BE2C (cell line): ENCODE measurements around the gene RNF182.

ENCODE experiments used
- DNase-seq: peaks from one replicate; pipeline ENCODE4 v3.0.0-alpha.2; 2020
- H3K27me3 ChIP-seq: fragments of 250-450 bp; sonication (Bioruptor Pico); 2 replicates; pipeline ENCODE4 v1.5.1; 2020; ENCODE audit warnings: mild to moderate bottlenecking
- H3K36me3 ChIP-seq: fragments of 250-450 bp; sonication (Bioruptor Pico); 2 replicates; pipeline ENCODE4 v1.5.1; 2020; ENCODE audit warnings: mild to moderate bottlenecking
- H3K4me1 ChIP-seq: fragments of 250-450 bp; sonication (Bioruptor Pico); 2 replicates; pipeline ENCODE4 v1.5.1; 2020
- H3K4me3 ChIP-seq: 2 replicates; pipeline ENCODE4 v1.5.1; 2011; ENCODE audit warnings: low read depth, low read length
- H3K9me3 ChIP-seq: fragments of 250-450 bp; sonication (Bioruptor Pico); 2 replicates; pipeline ENCODE4 v1.5.1; 2020
- TF ChIP-seq, protein P1 (sequence below): IDR thresholded peaks from 2 replicates; pipeline ENCODE4 v1.5.1; 2012; ENCODE audit warnings: mild to moderate bottlenecking, low read depth, low read length

RNF182 gene

DNA sequence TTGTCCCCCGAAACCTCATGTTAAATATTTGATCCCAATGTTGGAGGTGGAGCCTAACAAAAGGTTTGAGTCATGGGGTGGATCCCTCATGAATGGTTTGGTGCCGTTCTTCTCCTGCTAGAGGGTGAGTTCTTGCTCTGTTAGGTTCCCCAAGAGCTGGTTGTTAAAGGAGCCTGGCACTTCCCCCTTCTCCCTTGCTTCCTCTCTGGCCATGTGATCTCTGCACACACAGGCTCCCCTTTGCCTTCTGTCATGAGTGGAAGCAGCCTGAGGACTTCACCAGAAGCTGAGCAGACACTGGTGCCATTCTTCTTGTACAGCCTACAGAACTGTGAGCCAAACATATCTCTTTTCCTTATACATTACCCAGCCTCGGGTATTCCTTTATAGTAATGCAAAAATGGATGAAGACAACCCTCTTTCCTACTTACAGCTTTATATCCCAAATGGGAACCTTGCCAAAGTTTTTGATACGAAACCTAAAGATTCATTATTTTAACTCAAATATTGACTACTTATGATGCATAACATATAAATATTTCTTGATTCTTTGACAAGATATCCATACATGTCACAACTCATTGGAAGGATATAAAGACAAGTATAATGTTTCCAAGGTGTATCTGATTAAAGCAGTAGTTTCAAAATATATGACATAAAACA, 61.0 kb downstream of the RNF182 start:
- Histone ChIP-seq H3K4me3 (no peak overlapping the region), H3K36me3 (no peaks in the 10 kb centered on the region), H3K4me1 (peaks cover 3% of the 10 kb centered on the region; the same call in 1 of the 2 replicates), H3K9me3 (no peaks in the 10 kb centered on the region), H3K27me3 (no peaks in the 10 kb centered on the region; the same call in 1 of the 2 replicates)
- TF ChIP-seq, protein P1, sequence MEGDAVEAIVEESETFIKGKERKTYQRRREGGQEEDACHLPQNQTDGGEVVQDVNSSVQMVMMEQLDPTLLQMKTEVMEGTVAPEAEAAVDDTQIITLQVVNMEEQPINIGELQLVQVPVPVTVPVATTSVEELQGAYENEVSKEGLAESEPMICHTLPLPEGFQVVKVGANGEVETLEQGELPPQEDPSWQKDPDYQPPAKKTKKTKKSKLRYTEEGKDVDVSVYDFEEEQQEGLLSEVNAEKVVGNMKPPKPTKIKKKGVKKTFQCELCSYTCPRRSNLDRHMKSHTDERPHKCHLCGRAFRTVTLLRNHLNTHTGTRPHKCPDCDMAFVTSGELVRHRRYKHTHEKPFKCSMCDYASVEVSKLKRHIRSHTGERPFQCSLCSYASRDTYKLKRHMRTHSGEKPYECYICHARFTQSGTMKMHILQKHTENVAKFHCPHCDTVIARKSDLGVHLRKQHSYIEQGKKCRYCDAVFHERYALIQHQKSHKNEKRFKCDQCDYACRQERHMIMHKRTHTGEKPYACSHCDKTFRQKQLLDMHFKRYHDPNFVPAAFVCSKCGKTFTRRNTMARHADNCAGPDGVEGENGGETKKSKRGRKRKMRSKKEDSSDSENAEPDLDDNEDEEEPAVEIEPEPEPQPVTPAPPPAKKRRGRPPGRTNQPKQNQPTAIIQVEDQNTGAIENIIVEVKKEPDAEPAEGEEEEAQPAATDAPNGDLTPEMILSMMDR = no peak
- DNase-seq = no peak

DNA sequence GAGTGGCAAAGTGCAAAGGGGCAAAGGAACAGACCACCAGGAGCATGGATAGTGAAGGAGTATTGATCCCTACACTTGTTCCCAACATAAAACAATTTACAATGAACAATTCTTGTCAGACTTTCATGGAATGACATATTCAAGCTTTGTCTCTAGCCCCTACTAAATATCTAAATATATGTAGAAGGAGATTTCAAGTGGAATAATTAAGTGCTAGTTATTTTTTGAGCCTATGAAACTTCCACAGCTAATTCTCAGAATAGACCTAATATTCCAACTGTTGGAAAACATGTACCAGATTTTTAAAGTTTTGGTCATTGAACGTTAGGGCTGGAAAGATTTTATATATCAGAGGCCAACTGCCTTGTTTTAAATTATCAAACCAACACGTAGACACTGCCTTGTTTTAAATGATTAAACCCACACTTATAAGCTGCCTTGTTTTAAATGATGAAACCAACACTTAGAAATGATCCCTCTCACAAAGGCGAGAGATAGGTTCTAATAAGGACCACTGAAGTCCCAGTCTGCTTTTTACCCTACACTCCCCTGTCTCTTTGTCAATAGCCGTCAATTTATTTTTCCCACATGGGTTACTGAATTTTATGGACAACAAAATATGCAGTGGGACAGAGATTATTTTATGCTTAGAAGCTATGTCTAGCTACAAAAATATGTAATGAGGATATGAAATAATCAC, 62.1 kb downstream of the RNF182 start:
- DNase-seq = no peak
- TF ChIP-seq, protein P1 = no peak
- Histone ChIP-seq H3K36me3 (no peaks in the 10 kb centered on the region), H3K9me3 (no peaks in the 10 kb centered on the region), H3K27me3 (no peaks in the 10 kb centered on the region; the same call in 1 of the 2 replicates), H3K4me1 (peaks cover 3% of the 10 kb centered on the region; the same call in 1 of the 2 replicates), H3K4me3 (no peak overlapping the region)

DNA sequence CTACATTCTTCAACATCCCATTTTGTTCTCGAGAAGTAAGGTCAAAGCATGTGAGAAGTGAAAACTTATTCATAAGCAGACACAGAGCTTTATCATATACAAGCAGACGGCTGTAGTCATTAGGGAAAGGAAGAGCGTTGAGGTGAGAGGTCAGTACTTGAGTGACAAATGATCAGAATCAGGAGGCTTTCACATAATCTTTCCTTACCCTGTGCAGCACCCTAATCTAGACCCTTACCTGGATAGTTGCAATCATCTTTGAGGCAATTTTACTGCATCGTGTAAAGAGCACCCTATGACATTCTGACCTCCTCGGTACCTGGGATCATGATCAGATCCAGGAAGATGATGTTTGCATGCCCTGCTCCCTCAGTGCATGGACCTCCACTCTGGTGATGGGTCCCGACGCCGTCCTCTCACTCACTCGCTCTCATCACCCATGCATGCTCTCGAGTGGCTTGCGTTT, 62.7 kb downstream of the RNF182 start:
- Histone ChIP-seq H3K27me3 (no peaks in the 10 kb centered on the region; the same call in 1 of the 2 replicates), H3K4me3 (no peak overlapping the region), H3K9me3 (no peaks in the 10 kb centered on the region), H3K36me3 (no peaks in the 10 kb centered on the region), H3K4me1 (peaks cover 3% of the 10 kb centered on the region; the same call in 1 of the 2 replicates)
- TF ChIP-seq, protein P1 = no peak
- DNase-seq = no peak

DNA sequence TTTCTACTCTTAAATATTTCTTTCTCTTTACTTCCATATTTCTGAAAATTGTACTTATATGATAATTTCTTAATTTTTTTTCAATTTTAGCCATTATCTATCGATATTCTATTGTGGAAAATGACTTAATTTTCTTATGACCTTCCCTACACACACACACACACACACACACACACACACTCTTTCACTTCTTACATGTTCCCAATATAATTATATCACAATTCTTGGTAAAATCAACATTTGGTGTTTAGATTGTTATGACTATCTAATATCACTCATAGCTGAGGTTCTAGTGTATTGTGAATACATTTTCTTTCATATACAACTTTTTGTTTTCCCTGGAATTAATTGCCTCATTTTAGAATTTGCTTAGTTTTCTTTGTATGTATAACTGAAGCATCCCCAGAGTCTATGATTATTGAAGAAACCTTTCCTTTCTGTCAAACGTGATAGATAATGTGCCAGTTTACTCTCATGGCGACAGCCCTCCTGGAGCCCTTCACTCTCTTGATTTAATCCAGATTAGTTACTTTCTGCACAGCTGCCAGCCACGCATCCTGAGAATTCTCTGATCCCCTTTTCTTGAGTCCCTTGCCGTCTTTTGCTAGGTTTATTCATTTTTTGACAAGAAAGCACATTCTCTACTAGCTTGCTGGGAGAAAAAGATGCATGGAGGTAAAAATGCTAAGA, 63.4 kb downstream of the RNF182 start:
- Histone ChIP-seq H3K4me1 (peaks cover 3% of the 10 kb centered on the region; the same call in 1 of the 2 replicates), H3K9me3 (no peaks in the 10 kb centered on the region), H3K27me3 (no peaks in the 10 kb centered on the region; the same call in 1 of the 2 replicates), H3K4me3 (no peak overlapping the region), H3K36me3 (no peaks in the 10 kb centered on the region)
- DNase-seq = no peak
- TF ChIP-seq, protein P1 = no peak

DNA sequence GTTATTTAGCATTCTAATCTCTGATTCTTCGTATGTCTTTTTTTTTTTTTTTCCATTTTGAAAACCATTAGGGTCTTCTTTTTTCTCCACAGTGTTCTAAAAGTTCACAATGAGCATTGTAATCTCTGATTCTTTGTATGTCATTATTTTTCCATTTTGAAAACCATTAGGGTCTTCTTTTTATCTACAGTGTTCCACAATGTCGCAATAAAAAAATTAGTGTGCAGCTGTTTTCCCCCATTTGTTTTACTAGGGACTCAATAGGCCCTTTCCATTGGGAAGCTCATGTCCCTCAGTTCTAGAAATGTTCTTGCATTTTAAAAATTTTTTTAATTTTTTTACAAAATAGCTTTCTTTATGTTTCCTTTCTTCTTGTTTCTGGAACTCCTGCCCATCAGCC, 64.2 kb downstream of the RNF182 start:
- no peak for DNase-seq
- peaks cover 3% of the 10 kb centered on the region; the same call in 1 of the 2 replicates for H3K4me1 ChIP-seq
- H3K9me3 ChIP-seq = no peaks in the 10 kb centered on the region
- no peak overlapping the region for H3K4me3 ChIP-seq
- TF ChIP-seq, protein P1 = no peak
- no peaks in the 10 kb centered on the region for H3K36me3 ChIP-seq
- H3K27me3 ChIP-seq = no peaks in the 10 kb centered on the region; the same call in 1 of the 2 replicates
